Activated effector memory CD4-positive, alpha-beta T cell treated with Interleukin-2 at 50 U/mL for 16 hours (primary cell): Measurements from ENCODE around the gene SVEP1.
"Not testable (repeated sequence)": the region's sequence is repeated elsewhere in the genome, so short reads cannot be mapped to it uniquely, and the experiment has no call there.

Experiments used
- DNase-seq: peaks from one replicate; pipeline ENCODE4 v3.0.0-alpha.2; 2020

SVEP1 gene

GRCh38 chr9:110575945-110576344 lies 3.6 kb downstream of the SVEP1 start:
- no peak for DNase-seq

GRCh38 chr9:110575169-110575568 lies 4.4 kb downstream of the SVEP1 start:
- no peak for DNase-seq

- no peak for DNase-seq
Measured at GRCh38 chr9:110573305-110573704, 6.2 kb downstream of the SVEP1 start.

GRCh38 chr9:110571801-110572483 lies 7.6 kb downstream of the SVEP1 start:
- DNase-seq = no peak

- DNase-seq = no peak
Measured at GRCh38 chr9:110566156-110566555, 13.4 kb downstream of the SVEP1 start.

DNA sequence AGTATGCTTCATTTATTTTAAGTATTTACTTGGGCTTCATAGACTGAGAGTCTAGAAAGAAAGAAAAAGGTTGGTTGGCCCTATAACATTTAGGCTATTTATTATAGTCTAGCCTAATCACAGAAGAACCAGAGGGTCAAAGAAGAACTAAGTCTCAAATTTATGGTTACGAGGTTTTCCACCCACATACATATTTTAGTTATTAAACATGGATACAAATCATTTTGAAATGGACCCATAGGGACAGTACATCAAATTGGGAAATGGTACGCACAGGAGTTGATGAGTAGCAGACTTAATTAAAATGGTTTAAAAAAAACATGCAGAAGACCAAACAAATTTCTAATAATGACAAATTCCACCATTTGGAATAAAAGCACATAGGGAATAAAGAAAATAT lies 17.7 kb downstream of the SVEP1 start:
- no peak for DNase-seq

GRCh38 chr9:110559869-110560268 lies 19.7 kb downstream of the SVEP1 start:
- no peak for DNase-seq

DNA sequence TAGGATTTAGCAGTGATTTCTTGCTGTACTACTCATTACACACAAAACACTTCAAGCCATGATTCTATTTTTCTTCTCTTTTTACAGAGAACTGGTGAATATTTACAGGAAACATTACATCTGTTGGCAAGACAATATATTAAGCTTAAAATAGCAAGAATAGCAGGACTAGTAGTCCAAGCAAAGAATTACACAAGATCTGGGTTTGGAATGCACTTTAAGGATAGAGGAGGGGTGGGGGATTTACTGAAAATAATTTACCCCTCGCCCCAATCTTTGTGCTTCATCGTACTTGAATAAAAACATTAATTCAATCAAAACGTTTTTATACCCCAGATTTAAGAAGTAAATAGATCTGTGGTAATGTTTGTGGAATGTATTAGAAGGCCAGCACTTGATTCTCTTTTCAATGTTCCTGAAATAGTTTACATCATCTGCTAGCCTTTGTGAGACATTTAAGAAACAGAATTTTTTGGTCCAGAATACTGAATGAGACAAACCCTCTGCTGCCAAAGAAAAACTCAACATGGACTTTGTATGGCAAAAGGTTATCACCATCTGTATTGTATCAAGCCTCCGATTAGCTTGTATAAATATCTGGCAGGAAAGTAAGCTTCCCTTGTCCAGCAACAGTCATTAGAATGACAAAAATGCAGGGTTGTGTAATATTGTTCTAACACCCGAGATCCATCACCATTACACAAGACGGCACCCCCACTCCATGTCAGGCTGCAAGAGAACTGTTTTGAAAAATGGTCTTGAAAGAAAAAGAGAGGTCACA lies 23.8 kb downstream of the SVEP1 start:
- DNase-seq = no peak

DNA sequence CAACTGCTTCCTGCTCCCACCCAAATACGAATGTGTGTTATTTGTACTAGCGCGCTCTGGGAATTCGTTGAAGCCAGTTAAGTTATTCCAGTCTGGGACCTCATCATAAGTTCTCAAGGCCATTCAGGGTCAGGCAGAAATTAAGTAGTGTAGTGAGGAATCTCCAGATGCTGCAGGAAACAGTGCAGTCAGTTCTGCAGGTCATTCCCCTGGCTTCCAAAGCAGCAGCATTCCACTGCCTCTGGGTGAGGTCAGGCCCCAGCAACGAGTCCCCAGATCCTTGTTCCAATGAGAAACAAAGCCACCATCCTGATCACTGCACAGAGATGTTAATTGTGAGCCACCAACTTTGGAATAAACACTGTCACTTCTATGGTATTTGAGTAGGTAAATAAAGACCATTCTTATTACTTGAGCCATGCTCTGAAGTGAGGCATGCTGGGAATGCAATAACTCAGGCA lies 33.1 kb downstream of the SVEP1 start:
- no peak for DNase-seq

GRCh38 chr9:110545705-110546104 lies 33.8 kb downstream of the SVEP1 start:
- no peak for DNase-seq

- no peak for DNase-seq
Measured at GRCh38 chr9:110543631-110544051, 35.9 kb downstream of the SVEP1 start.

- no peak for DNase-seq
Measured at GRCh38 chr9:110541950-110542349, 37.6 kb downstream of the SVEP1 start.

DNA sequence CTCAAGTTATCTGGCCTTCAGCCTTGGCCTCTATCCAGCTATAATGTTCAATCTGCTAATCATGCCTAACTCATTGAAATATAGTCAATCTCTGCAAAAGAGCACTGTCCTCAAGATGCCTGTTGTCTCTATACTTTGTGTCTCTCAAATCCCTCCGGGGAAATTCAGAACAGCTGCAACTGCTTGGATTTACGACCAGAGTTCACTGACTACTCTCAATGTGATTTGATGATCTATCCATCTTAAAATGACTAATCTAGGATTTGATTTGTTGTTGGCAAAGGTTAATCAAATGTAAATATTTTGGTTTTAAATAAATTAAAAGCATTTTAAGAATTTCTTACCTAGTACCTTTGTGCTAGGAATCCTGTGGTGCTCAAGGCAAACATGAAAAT lies 40.9 kb downstream of the SVEP1 start:
- no peak for DNase-seq

GRCh38 chr9:110537841-110538646 lies 41.5 kb downstream of the SVEP1 start:
- no peak for DNase-seq

- DNase-seq = no peak
Measured at GRCh38 chr9:110536822-110537221, 42.7 kb downstream of the SVEP1 start.

- DNase-seq = not testable (repeated sequence)
Measured at GRCh38 chr9:110534162-110534561, 45.4 kb downstream of the SVEP1 start.

- DNase-seq = no peak
Measured at GRCh38 chr9:110532908-110533665, 46.5 kb downstream of the SVEP1 start.

GRCh38 chr9:110531776-110532175 lies 47.8 kb downstream of the SVEP1 start:
- no peak for DNase-seq

- DNase-seq = not testable (repeated sequence)
Measured at GRCh38 chr9:110531241-110531640, 48.3 kb downstream of the SVEP1 start.

GRCh38 chr9:110528645-110529044 lies 50.9 kb downstream of the SVEP1 start:
- no peak for DNase-seq

- no peak for DNase-seq
Measured at GRCh38 chr9:110526426-110526825, 53.1 kb downstream of the SVEP1 start.

GRCh38 chr9:110521206-110521605 lies 58.3 kb downstream of the SVEP1 start:
- no peak for DNase-seq
